Choroid plexus epithelial cell (primary cell): ENCODE results near the gene RAD51B.

Experiments
- DNase-seq: peaks from one replicate; pipeline ENCODE4 v3.0.0-alpha.2; 2010; ENCODE audit warnings: low read depth
- H3K4me3 ChIP-seq: 2 replicates; pipeline ENCODE4 v1.5.1; 2011; ENCODE audit warnings: low read depth, mild to moderate bottlenecking, control low read depth, low read length, moderate library complexity
- CTCF ChIP-seq: conservative IDR thresholded peaks from 2 replicates; pipeline ENCODE4 v1.5.1; 2011; ENCODE audit warnings: low read depth, mild to moderate bottlenecking, control low read depth, inconsistent platforms, low read length, moderate library complexity

Gene RAD51B

GRCh38 chr14:68633131-68633991 is 813.8 kb downstream of the RAD51B start:
- TF ChIP-seq CTCF, result no peak
- H3K4me3 ChIP-seq, result no peak overlapping the region
- DNase-seq, result peak; percentile 34

GRCh38 chr14:68634332-68634731 is 814.8 kb downstream of the RAD51B start:
- no peak overlapping the region for H3K4me3 ChIP-seq
- no peak for TF ChIP-seq CTCF
- DNase-seq, result no peak

GRCh38 chr14:68634874-68635595 is 815.5 kb downstream of the RAD51B start:
- TF ChIP-seq CTCF, result no peak
- no peak for DNase-seq
- H3K4me3 ChIP-seq, result no peak overlapping the region

GRCh38 chr14:68636597-68636996 is 817.0 kb downstream of the RAD51B start:
- DNase-seq, result no peak
- H3K4me3 ChIP-seq, result no peak overlapping the region
- TF ChIP-seq CTCF, result no peak

GRCh38 chr14:68637106-68638021 is 817.8 kb downstream of the RAD51B start:
- peak; percentile 46 for DNase-seq
- no peak for TF ChIP-seq CTCF
- H3K4me3 ChIP-seq, result no peak overlapping the region

GRCh38 chr14:68638141-68638999 is 818.8 kb downstream of the RAD51B start:
- TF ChIP-seq CTCF, result no peak
- H3K4me3 ChIP-seq, result no peak overlapping the region
- DNase-seq, result no peak
